ENCODE data around the gene MFN2. TPM values are rescaled to one million over a fixed set of nuclear protein-coding genes. Genes with fewer than 3 reads are reported as not detected.

MFN2 gene
- total and polyA plus RNA-seq, 2 experiments from 2014 or later: 15.1 to 40.4 TPM

DNA sequence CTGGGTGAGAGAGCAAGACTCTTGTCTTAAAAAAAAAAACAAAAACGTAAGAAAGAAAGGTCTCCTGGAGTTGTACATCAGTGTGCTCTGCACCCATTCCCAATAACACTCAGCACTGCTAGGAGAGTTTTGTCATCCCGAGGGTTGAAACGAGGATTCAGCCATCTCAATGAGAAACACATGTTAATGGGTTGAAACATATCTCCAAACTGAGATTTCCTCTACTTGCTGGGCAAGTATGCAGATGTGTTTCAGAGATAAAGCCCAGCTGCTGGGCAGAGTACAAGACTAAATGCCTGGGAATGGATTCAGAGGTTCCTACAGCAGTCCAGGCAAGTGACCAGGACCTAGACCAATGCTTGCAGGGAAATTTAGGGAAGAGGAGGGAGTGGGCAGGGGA is 2.6 kb upstream of the MFN2 start:
- TF ChIP-seq ZNF331 (CRISPR knock-in tag; IDR thresholded peaks at IDR 0.05; ENCODE audit: low read depth): no peak
- no peak for TF ChIP-seq CREB1 (CRISPR knock-in tag; IDR thresholded peaks at IDR 0.05; ENCODE audit: low read depth)
- no peak for TF ChIP-seq STAT1 (IDR thresholded peaks at IDR 0.05; ENCODE audit: unreplicated experiment)
- TF ChIP-seq ZNF114 (CRISPR knock-in tag; IDR thresholded peaks at IDR 0.05): no peak
- no peak for TF ChIP-seq POLR2AphosphoS5 (IDR thresholded peaks at IDR 0.05; ENCODE audit: low read depth)
- TF ChIP-seq, protein P1, sequence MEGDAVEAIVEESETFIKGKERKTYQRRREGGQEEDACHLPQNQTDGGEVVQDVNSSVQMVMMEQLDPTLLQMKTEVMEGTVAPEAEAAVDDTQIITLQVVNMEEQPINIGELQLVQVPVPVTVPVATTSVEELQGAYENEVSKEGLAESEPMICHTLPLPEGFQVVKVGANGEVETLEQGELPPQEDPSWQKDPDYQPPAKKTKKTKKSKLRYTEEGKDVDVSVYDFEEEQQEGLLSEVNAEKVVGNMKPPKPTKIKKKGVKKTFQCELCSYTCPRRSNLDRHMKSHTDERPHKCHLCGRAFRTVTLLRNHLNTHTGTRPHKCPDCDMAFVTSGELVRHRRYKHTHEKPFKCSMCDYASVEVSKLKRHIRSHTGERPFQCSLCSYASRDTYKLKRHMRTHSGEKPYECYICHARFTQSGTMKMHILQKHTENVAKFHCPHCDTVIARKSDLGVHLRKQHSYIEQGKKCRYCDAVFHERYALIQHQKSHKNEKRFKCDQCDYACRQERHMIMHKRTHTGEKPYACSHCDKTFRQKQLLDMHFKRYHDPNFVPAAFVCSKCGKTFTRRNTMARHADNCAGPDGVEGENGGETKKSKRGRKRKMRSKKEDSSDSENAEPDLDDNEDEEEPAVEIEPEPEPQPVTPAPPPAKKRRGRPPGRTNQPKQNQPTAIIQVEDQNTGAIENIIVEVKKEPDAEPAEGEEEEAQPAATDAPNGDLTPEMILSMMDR (conservative IDR thresholded peaks at IDR 0.05; ENCODE audit: low read depth in 2 of 2): no peak
- TF ChIP-seq EZH2phosphoT487 (IDR thresholded peaks at IDR 0.05; ENCODE audit: unreplicated experiment): no peak
- no peak for TF ChIP-seq NANOG (IDR thresholded peaks at IDR 0.05; ENCODE audit: borderline replicate concordance)
- TF ChIP-seq, protein P2, sequence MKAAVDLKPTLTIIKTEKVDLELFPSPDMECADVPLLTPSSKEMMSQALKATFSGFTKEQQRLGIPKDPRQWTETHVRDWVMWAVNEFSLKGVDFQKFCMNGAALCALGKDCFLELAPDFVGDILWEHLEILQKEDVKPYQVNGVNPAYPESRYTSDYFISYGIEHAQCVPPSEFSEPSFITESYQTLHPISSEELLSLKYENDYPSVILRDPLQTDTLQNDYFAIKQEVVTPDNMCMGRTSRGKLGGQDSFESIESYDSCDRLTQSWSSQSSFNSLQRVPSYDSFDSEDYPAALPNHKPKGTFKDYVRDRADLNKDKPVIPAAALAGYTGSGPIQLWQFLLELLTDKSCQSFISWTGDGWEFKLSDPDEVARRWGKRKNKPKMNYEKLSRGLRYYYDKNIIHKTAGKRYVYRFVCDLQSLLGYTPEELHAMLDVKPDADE (IDR thresholded peaks at IDR 0.05): no peak
- TF ChIP-seq JUNB (IDR thresholded peaks at IDR 0.05; ENCODE audit: unreplicated experiment): no peak
- TF ChIP-seq EZH2 (IDR thresholded peaks at IDR 0.05; ENCODE audit: low read depth, unreplicated experiment): no peak
- TF ChIP-seq, protein P3, sequence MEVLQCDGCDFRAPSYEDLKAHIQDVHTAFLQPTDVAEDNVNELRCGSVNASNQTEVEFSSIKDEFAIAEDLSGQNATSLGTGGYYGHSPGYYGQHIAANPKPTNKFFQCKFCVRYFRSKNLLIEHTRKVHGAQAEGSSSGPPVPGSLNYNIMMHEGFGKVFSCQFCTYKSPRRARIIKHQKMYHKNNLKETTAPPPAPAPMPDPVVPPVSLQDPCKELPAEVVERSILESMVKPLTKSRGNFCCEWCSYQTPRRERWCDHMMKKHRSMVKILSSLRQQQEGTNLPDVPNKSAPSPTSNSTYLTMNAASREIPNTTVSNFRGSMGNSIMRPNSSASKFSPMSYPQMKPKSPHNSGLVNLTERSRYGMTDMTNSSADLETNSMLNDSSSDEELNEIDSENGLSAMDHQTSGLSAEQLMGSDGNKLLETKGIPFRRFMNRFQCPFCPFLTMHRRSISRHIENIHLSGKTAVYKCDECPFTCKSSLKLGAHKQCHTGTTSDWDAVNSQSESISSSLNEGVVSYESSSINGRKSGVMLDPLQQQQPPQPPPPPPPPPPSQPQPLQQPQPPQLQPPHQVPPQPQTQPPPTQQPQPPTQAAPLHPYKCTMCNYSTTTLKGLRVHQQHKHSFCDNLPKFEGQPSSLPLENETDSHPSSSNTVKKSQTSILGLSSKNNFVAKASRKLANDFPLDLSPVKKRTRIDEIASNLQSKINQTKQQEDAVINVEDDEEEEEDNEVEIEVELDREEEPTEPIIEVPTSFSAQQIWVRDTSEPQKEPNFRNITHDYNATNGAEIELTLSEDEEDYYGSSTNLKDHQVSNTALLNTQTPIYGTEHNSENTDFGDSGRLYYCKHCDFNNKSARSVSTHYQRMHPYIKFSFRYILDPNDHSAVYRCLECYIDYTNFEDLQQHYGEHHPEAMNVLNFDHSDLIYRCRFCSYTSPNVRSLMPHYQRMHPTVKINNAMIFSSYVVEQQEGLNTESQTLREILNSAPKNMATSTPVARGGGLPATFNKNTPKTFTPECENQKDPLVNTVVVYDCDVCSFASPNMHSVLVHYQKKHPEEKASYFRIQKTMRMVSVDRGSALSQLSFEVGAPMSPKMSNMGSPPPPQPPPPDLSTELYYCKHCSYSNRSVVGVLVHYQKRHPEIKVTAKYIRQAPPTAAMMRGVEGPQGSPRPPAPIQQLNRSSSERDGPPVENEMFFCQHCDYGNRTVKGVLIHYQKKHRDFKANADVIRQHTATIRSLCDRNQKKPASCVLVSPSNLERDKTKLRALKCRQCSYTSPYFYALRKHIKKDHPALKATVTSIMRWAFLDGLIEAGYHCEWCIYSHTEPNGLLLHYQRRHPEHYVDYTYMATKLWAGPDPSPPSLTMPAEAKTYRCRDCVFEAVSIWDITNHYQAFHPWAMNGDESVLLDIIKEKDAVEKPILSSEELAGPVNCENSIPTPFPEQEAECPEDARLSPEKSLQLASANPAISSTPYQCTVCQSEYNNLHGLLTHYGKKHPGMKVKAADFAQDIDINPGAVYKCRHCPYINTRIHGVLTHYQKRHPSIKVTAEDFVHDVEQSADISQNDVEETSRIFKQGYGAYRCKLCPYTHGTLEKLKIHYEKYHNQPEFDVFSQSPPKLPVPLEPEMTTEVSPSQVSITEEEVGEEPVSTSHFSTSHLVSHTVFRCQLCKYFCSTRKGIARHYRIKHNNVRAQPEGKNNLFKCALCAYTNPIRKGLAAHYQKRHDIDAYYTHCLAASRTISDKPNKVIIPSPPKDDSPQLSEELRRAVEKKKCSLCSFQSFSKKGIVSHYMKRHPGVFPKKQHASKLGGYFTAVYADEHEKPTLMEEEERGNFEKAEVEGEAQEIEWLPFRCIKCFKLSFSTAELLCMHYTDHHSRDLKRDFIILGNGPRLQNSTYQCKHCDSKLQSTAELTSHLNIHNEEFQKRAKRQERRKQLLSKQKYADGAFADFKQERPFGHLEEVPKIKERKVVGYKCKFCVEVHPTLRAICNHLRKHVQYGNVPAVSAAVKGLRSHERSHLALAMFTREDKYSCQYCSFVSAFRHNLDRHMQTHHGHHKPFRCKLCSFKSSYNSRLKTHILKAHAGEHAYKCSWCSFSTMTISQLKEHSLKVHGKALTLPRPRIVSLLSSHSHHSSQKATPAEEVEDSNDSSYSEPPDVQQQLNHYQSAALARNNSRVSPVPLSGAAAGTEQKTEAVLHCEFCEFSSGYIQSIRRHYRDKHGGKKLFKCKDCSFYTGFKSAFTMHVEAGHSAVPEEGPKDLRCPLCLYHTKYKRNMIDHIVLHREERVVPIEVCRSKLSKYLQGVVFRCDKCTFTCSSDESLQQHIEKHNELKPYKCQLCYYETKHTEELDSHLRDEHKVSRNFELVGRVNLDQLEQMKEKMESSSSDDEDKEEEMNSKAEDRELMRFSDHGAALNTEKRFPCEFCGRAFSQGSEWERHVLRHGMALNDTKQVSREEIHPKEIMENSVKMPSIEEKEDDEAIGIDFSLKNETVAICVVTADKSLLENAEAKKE (CRISPR knock-in tag; IDR thresholded peaks at IDR 0.05): no peak
- TF ChIP-seq, protein P4, sequence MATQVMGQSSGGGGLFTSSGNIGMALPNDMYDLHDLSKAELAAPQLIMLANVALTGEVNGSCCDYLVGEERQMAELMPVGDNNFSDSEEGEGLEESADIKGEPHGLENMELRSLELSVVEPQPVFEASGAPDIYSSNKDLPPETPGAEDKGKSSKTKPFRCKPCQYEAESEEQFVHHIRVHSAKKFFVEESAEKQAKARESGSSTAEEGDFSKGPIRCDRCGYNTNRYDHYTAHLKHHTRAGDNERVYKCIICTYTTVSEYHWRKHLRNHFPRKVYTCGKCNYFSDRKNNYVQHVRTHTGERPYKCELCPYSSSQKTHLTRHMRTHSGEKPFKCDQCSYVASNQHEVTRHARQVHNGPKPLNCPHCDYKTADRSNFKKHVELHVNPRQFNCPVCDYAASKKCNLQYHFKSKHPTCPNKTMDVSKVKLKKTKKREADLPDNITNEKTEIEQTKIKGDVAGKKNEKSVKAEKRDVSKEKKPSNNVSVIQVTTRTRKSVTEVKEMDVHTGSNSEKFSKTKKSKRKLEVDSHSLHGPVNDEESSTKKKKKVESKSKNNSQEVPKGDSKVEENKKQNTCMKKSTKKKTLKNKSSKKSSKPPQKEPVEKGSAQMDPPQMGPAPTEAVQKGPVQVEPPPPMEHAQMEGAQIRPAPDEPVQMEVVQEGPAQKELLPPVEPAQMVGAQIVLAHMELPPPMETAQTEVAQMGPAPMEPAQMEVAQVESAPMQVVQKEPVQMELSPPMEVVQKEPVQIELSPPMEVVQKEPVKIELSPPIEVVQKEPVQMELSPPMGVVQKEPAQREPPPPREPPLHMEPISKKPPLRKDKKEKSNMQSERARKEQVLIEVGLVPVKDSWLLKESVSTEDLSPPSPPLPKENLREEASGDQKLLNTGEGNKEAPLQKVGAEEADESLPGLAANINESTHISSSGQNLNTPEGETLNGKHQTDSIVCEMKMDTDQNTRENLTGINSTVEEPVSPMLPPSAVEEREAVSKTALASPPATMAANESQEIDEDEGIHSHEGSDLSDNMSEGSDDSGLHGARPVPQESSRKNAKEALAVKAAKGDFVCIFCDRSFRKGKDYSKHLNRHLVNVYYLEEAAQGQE (IDR thresholded peaks at IDR 0.05; ENCODE audit: unreplicated experiment): no peak
- Histone ChIP-seq H3K9me2 (ENCODE audit: insufficient read depth) (no peaks in the 10 kb centered on the region), H3K4me3 (no peak overlapping the region), H2AFZ (no peak overlapping the region), H3K27ac (ENCODE audit: low read depth) (no peak overlapping the region), H3K79me2 (replicated peaks; ENCODE audit: insufficient read depth) (peaks cover 21% of the 10 kb centered on the region), H3K27me3 (ENCODE audit: insufficient read depth) (no peaks in the 10 kb centered on the region), H4K20me1 (replicated peaks; ENCODE audit: insufficient read depth) (peaks cover 8% of the 10 kb centered on the region; the same call in 1 of the 2 replicates), H3K4me2 (no peak overlapping the region), H3K36me3 (ENCODE audit: insufficient read depth) (0 out of 2 replicates have a peak, but pooled peaks cover 7% of the 10 kb centered on the region), H3K4me1 (ENCODE audit: insufficient read depth) (peaks cover 13% of the 10 kb centered on the region), H3F3A (replicated peaks; ENCODE audit: low read depth) (peaks cover 17% of the 10 kb centered on the region)
- H3K4me1 Mint-ChIP-seq: peaks cover 15% of the 10 kb centered on the region
- no peak for DNase-seq (ENCODE audit: low spot score)
- H3K9me3 Mint-ChIP-seq: no peaks in the 10 kb centered on the region
- no peak for ATAC-seq
- peaks cover 14% of the 10 kb centered on the region for H3K27me3 Mint-ChIP-seq (ENCODE audit: insufficient read depth, low read depth, poor library complexity)
- H3K36me3 Mint-ChIP-seq (ENCODE audit: low read depth): peaks cover 23% of the 10 kb centered on the region
- H3K27ac Mint-ChIP-seq: no peak overlapping the region
- no peak overlapping the region for H3K4me3 Mint-ChIP-seq
